Activated CD8-positive, alpha-beta memory T cell treated with anti-CD3 and anti-CD28 coated beads, Interleukin-2, amount 50 U/mL, for 24 hours (primary cell): ENCODE results near the gene PLIN1.

Source experiments
- DNase-seq: peaks from one replicate; pipeline ENCODE4 v3.0.0-alpha.2; 2020; ENCODE audit errors: extremely low read depth

PLIN1 gene

DNA sequence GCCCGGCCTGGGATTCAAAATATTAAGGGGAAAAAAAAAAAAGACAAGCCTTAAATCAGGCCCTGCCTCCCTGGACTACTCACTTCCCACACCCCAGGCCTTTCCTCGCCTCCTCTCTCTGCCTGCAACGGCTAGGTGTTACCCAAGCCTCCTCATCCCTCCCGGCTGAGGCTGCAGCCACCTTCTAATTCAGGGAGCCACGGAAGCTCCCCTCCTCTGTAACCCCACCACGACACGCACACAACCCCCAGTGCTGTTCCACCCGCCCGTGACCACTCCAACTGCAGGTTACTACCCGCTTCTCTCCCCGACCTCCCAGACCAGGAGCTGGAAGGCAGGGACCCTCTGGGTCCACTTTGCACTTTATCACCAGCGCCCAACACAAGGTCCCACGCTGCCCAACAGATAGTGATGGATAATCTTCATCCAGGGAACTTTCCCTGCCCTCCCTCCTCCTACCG, 24.8 kb downstream of the PLIN1 start:
- DNase-seq = no peak

DNA sequence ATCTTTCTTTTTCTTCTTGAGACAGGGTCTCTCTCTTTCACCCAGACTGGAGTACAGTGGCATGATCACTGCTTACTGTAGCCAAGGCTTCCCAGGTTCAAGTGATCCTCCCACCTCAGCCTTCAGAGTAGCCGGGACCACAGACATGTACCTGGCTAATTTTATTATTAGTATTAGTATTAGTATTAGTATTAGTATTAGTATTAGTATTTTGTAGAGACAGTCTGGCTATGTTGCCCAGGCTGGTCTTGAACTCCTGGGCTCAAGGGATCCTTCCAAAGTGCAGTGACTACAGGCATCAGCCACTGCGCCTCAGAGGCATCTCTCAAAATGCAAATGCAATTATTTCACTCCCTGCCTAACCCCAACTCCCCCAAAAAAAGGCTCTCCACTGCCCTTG, 25.6 kb downstream of the PLIN1 start:
- no peak for DNase-seq

DNA sequence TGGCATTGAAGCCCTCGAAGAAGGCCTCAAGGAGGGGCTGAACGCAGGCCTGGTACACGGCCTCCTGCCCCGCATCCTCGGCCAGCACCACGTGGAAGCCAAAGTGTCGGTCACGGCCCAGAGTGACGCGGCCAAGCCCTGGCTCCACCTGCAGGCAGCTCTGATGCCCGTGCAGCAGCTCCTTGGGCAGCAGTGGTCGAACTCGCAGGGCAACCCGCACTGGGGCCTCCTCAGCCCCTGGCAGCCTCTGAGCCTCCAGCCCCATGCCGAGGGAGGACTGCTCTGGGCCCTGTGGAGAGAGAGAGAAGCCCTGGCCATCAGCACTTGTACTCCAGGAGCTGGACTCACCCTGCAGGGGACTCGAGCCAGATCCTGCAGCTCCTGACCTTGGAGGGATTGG, 26.5 kb downstream of the PLIN1 start:
- DNase-seq = no peak

DNA sequence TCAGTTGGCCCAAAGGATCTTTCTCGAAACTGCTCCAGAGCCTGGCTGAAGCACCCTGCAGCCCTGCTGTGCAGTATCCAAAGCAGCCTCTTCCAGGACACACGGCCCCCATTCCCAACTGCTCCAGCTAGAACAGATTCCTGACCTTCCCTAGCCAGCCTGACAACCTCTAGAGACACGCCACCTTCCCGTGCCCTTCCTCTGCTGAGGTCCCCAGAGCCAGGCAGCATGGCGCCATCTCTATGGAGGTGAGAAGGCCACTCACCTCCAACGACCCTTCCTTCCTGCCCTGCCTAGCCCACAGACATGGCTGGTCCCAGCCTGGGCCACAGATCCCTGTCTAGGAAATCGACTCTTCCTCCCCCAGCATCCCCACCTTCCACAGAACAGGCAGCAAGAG, 27.0 kb downstream of the PLIN1 start:
- no peak for DNase-seq

DNA sequence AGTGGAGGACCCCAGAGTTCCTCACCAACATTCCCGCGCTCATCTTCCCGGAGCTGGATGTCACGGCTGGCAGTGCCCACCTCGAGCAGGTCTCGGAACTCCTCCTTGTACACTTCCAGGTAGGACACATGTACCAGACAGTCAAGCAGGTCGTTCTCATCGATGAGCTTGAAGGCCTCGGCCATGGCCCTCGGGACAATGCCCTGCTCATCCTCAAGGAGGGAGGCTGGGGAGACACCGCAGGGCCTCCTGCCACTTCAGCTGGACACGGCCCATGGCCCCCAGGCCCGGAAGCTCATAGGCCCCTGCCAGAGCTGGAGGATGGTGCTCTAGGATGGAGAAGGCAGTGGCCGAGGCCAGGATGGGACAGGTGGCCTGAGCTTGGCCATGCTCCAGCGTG, 29.5 kb downstream of the PLIN1 start:
- no peak for DNase-seq

DNA sequence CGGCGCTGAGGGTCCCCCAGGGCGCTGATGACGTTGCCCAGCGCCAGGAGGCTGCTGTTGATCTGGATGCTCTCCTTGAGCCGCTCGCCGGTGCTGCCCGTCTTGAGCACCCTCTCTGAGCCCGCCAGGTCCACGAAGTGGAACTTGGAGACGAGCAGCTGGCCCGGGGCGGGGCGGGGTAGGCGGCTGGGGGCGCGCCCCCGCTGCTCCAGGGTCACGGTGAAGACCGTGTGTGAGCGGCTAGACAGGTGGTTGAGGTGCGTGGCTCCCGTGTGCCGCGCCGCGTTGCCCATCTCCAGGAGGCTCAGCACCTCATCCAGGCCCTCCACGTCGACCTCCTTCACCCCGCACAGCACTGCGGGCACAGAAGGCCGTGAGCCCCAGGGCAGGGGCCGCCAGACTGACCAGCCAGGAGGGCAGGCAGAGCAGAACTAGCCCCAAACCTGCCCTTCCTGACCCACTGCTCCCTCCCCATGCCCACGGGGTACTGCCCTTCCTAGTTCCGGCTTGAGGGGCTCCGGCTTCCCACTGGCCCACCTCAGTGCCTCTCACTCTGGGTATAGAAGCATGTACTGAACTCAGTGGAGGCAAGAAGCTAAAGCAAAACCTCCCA, 30.0 kb downstream of the PLIN1 start:
- DNase-seq = no peak

DNA sequence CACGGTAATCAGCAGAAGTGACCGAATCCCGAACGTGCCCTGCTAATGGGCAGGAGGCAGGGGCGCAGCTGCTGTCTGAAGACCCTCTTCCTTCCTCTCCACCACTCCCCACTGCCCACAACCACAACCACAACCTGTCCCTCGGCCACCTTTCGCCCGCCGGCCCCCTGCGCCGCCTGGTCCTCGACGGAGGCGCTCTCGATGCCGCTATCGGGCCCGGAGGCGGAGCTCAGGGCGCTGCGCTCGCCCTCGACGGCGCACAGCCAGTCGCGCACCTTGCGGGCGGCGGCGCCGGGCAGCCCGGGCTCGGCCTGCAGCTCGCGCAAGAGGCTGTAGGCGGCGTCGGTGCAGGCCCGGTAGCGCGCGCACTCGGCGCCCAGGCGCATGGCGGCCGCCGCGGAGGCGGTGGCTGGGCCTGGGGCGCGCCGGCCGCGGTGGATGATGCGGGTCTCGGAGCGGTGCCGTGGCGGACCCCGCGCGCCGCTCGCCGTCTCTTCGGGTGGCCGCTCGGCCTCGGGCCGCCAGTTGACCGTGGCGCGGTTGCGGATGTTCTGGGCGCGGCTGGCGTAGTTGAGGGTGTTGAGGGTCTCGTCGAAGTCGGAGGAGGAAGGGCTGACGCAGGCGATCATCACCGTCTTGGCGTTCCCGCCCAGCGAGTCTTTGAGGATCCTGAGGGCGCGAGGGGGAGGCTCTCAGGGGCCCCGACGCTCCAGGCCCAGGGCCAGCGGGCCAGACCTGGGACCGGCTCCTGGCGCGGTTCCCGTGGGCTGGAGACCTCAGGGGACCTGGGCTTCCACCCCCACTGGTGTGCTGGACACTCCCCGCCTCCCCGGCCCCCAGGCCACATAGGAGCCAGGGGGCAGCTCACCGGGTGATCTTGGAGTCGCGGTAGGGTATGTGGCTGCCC, 30.8 kb downstream of the PLIN1 start:
- DNase-seq = no peak

DNA sequence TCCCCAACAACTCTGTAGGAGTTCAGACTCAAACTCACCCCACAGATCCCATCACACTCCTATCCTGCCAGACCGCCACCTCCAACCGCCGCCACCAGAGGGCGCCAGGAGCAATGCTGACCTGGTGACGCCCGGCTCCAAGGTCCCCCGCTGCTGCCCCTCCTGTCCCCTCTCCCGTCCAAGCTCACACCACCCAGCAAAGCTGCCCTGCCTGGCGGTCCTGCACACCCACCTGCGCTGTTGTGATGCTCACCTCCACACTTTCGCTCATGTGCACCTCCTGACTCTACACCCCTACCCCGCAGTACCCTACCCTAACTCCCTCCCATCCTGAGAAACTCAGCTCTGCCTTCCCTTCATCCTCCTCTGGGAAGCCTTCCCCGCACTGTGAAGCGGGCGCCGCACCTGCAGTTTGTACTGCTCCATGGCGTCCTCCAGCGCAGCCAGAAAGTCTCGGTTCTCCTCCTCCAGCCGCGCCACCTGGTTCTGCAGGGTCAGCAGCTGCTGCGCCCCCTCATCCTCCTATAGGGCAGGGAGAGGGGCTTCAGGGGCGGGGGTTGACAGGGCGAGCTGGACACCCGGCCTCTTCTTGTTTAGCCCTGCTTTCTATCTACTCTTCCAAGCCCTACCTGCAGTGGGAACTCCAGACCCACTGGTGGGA, 31.8 kb downstream of the PLIN1 start:
- DNase-seq = peak; percentile 34

DNA sequence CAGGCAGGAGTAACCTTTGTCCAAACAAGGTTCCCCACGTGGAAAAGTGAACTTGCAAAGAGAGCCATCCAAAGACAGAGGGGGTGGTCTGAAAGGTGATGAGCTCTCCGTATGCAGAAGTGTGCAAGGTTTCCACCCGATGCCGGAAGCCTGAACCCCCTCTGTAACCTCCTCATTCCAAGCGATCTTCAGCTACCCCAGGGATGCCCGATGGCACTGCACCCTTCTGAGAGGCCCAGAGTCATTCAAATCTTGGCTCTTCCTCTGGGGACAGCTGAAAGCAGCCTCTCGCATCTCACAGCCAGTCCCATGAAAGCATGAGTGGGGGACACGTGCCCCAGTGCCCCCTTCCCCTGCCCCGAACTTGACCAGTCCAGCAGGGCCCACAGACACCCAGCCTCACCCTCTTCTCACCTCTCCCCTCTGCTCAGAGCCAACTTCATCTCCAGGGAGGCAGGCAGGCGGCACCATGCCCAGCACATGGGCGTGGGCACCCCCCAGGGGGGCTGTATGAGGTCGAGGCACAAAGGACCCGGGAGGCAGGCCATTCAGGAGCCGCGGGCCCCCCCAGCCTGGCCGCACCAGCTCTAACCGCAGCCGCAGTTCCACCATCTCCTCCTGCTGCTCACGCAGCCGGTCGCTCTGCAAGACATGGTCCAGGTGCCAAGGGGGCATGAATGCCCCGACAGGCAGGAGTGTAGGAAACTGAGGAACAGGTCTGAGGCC, 32.6 kb downstream of the PLIN1 start:
- DNase-seq = no peak

DNA sequence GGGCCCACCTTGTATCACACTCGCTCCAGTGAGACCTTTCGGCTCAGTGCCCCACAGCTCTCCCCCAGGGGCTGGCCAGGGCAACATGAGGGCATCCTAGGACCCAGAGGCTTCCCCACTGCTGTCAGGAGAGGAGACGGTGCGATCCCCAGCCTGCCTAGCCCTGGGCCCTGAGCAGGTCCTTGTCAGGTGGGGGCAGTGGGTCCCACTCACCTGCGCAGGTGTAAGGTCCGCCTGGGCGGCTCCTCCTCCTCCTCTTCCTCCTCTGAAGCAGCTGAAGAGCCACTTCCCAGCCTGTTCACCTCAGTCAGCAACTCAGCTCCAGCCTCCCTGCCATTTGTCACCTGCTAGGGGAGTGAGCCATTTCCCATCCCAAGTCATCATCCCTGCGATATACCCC, 33.5 kb downstream of the PLIN1 start:
- DNase-seq = no peak

DNA sequence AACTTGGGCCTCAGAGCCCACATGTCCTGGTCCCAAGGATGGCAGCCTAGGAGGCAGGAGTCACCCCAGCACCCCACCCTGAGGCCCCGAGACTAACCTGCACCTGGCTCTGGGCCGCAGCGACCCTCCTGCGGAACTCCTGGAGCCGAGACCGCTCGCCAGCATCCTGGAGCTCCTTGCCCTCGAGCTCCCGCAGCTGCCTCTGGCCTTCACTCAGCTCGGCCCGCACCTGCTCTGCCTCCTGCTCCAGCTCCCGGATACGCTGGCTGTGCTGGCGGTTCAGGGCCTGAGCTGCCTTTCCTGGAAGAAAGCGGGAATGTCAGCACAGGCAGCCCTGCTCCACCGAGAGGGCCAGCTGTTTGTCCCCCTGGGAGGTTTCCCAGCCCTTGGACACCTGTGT, 37.1 kb downstream of the PLIN1 start:
- DNase-seq = no peak

DNA sequence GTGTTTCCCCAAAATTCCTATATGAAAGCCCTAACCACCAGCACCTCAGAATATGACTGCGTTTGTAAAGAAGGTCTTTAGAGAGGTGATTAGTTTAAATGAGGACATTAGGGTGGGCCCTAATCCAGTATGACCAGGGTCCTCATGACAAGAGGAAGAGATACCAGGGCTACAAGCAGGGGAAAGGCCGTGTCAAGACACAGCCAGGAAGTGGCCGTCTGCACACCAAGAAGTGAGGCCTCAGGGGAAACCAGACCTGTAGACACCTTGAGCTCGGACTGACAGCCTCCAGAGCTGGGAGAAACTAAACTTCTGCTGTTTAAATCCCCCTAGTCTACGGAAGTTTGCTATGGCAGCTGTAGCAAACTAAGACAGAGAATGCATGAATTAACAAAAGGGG, 38.1 kb downstream of the PLIN1 start:
- no peak for DNase-seq

DNA sequence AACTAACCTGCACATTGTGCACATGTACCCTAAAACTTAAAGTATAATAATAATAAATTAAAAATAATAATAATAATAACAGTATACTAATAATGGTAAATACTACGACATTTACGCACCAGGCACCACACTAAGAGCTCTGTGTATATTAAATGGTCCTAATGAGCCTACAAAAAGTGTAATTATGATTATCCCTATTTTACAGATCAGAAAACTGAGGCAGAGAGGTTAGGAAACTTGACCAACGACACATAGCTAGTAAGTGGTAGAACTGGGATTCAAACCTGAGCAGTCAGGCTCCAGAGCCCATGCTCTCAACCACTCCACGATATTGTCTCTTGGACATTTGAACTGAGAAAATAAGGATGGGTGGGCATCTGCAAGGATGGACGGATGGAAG, 38.9 kb downstream of the PLIN1 start:
- DNase-seq = no peak

DNA sequence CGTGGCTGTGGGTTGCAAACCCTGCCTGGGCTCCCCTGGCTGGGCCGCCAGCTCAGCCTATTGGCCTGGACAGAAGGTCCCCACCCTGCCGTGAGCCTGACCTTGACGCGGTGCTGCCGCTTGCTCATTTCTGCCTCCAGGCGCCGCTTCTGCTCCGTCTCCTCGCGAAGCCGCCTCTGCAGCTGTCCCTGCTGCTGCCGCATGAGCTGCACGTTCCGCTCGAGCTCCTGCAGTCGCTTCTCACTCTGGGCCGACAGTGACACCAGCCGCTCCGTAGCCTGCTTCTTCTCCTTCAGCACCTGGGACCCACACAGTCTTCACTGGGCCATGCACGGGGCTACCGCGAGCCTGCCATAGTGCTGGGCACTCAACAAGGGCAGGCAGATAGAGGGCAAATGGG, 45.6 kb downstream of the PLIN1 start:
- DNase-seq = no peak

DNA sequence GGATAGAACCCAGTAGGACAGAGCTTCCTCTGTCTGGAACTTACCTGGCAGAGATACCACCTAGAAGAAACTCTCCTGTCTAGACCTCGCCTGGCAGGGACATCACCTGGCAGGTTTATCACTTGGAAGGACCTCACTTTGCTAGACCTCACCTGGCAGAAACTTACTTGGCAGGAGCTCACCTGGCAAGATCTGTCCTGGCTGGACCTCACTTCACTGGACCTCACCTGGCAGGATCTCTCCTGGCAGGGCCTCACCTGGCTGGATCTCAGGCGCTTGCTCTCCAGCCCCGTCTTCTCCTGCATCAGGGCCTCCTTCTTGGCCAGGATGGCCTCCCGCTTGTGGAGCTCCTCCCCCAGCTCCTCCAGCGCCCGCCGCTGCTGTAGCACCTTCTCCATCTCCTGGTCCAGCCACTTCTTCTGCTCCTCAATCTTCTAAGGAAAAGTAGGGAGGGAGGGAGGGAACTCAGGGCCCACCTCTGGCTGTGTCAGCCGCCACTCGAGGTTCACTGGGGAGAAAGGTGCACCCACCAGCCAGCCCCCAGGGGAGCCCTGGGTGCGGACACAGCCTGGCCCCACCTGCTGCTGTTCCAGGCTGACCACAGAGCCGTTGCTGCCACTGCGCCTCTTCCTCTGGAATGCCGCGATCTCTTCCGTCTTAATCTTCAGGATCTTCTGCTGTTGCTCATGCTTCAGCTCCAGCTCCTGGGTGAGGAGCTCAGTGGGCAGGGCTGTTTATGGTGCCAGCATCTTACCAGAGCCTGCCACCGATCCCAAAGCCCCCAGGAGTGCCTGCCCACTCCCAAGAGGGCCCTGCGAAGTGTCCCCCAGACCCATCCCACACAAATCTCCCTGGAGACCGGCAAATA, 46.4 kb downstream of the PLIN1 start:
- DNase-seq = no peak

DNA sequence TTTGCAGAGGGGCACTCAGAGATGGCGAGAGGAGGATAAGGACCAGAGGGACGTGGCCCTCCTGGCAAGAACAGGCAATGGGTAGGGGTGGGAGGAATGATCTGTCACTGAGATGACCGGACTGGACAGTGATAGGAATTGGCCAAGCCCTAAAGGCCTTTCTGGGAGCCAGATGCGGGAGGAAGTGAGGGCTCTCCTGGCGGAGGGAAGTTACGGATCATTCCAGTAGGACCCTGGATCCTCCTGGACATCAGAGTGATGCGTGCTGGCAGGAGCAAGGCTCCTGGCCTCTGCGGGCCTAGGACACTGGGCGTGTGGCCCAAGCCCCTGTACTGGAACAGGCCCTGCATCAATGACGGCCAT, 47.3 kb downstream of the PLIN1 start:
- no peak for DNase-seq

DNA sequence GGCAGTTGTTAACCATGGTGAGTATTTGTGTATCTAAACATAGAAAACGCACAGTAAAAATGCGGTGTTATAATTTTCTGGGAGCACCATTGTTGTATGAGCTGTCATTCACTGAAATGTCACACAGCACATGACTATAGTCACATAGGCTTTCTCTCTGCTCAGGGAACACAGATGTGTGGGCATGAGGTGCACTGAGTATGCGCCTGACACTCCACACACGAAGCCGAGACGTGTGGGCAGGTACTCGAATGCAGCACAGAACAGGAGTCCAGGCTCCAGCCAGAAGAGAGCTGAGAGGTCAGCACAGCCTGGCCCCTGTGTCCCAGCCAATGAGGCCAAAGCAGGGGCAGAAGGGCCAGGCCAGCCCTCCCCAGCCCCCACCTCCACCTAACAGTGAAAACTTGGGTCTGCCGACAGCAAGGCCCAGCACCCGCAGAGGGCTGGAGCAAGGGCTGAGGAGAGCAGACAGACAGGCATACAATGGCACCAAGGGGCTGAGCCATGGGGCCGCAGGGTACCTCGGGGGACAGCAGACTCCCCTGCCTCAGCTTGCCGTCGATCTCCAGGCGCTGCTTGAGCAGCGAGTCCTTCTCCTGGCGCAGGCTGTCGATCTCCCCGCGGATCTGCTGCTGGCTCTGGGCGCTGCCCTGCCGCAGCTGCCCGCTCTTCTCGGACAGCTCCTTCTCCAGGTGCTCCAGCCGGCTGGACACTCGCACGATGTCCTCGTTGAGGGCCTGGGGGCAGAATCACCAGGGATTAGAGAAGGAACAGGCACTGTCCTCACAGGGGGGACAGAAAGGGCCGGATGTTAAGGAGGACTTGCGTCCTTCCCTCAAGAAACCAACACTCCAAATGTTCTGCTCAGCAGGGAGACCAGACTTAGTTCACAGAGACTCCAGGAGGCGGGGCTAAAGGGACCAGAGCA, 47.9 kb downstream of the PLIN1 start:
- no peak for DNase-seq

DNA sequence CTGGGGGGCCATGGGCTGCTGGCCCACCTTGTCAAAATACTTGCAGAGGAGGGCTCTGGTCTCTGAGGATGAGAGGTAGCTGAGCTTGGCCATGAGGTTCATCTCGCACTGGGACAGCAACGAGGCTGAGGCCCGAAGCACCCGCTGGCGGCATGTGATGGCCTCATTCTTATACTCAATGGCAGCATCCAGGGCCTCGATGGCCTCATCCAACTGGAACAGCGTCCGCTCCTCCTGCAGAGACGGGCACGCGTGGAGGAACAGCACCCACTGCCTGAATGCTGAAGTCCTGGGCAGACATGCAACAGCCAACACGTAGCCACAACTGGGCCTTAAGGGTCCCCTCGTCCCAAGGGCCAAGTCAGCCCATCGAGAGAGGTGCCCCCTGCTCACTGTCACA, 48.9 kb downstream of the PLIN1 start:
- DNase-seq = no peak

DNA sequence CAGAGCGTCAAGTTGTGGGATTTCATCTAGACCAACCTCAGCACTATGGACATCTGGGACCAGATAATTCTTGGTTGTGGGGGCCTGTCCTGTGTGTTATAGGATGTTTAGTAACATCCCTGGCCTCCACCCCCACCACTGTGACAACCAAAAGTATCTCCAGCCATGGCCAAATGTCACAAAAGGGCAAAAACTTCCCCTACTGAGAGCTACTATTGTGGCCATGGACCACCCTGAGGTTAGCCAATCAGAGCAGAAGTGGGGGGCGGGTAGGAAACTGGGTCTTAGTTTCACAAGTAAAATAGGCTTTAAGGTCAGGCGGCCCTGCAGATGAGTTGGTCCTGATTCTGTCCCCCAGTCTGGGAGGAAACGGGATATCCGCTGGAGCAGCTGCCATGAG, 49.3 kb downstream of the PLIN1 start:
- DNase-seq = no peak
